ENCODE data around the gene CAMTA1.

The CAMTA1 gene

DNA sequence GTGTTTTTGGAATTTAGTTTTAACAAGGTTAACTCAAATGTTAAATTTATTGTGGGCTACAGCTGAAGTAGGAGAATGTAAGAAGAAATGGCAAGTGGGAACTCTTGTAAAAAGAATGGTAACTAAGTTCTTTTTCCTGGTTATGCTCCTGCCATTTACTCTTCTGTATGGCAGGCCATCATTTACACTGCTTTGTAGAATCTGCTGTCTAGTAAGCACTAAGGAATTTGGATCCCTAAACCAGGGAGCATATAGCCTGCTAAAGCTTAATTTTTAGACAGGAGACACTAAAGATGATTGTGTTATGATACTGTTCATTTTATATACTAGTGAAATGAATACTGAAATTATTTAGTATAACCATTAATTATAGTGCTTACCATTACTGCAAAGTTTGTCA, 85.3 kb downstream of the CAMTA1 start:
- no peaks in the 10 kb centered on the region for H3K36me3 ChIP-seq (ENCODE audit: control insufficient read depth, insufficient read depth, low read length)
- no peak overlapping the region for H3K4me3 ChIP-seq (ENCODE audit: low read depth, low read length)
- no peaks in the 10 kb centered on the region for H3K27me3 ChIP-seq (ENCODE audit: control insufficient read depth, insufficient read depth, low read length)
- H3K9me3 ChIP-seq (ENCODE audit: control insufficient read depth, insufficient read depth, low read length), result no peaks in the 10 kb centered on the region
- H3K9ac ChIP-seq (ENCODE audit: low read depth, low read length), result no peak overlapping the region
- peaks cover 29% of the 10 kb centered on the region for H3K4me1 ChIP-seq (ENCODE audit: control insufficient read depth, insufficient read depth, low read length)

DNA sequence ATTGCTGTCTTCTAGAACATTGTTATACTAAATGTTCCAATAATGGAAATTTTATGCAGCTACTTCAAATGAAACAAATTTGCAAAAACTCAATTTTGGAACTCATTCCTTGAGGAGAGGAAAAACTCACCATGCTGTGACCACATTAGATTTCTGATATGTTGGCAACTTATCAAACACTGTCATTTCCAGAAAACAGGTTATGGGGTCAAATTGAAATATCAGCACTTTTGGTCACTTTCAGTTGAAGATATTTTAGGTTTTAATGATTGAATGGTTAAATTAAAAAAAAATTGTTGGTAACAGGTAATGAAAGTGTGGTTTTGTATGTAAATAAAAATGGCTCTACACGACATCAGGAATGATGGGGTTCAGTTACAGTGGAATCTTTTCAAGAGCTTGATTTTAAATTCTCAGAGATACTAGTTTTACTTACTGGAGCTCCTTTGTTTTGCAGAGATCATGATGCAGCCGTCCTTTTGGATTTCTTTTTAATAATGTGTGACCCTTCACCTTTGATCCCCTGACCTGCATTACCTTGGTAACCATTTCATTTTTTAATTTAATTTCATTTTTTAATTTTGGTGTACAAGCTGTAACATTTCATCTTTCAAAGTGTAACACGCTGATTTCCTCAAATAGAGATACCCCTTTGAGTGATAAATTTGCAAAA, 86.2 kb downstream of the CAMTA1 start:
- H3K4me3 ChIP-seq (ENCODE audit: low read depth, low read length), result no peak overlapping the region

DNA sequence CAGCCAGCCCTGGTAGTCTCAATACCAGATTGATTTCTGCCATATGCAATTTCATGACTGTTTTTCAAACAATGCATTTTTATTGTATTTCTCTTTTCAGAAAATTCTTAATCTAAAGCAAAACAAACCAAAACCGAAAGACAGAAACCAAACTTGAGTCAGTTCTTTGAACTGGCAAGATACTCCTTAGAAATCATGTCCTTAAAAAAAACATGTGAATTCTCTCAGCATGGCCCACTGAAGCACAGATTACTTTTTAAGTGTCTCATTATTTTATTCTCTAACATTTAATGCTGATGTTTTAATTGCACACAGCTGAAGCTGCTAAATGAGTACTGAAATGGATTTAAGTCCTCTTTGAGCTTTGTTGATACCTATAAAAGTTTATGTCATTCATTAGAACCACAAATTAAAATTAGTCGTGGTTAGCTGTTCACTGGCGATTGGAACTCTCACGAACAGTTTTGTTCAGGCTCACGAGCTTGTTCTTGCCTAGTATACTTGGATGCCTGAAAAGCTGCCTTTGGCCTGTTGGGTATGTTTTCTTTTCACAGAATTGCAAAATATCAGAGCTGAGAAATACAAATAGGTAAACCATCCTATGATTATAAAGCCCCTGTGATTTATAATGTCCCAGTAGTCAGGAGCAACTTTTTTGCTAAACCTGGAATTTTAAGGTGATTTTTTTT, 87.5 kb downstream of the CAMTA1 start:
- Histone ChIP-seq H3K4me1 (ENCODE audit: control insufficient read depth, insufficient read depth, low read length) (peaks cover 11% of the 10 kb centered on the region), H3K4me3 (ENCODE audit: low read depth, low read length) (no peak overlapping the region), H3K9me3 (ENCODE audit: control insufficient read depth, insufficient read depth, low read length) (no peaks in the 10 kb centered on the region), H3K27me3 (ENCODE audit: control insufficient read depth, insufficient read depth, low read length) (no peaks in the 10 kb centered on the region), H3K36me3 (ENCODE audit: control insufficient read depth, insufficient read depth, low read length) (no peaks in the 10 kb centered on the region), H3K9ac (ENCODE audit: low read depth, low read length) (no peak overlapping the region)

More for the DNA sequence above, 86.2 kb downstream of the CAMTA1 start:
- Histone ChIP-seq H3K36me3 (ENCODE audit: control insufficient read depth, insufficient read depth, low read length) (no peaks in the 10 kb centered on the region), H3K9me3 (ENCODE audit: control insufficient read depth, insufficient read depth, low read length) (no peaks in the 10 kb centered on the region), H3K9ac (ENCODE audit: low read depth, low read length) (no peak overlapping the region), H3K27me3 (ENCODE audit: control insufficient read depth, insufficient read depth, low read length) (no peaks in the 10 kb centered on the region), H3K4me1 (ENCODE audit: control insufficient read depth, insufficient read depth, low read length) (peaks cover 23% of the 10 kb centered on the region)

DNA sequence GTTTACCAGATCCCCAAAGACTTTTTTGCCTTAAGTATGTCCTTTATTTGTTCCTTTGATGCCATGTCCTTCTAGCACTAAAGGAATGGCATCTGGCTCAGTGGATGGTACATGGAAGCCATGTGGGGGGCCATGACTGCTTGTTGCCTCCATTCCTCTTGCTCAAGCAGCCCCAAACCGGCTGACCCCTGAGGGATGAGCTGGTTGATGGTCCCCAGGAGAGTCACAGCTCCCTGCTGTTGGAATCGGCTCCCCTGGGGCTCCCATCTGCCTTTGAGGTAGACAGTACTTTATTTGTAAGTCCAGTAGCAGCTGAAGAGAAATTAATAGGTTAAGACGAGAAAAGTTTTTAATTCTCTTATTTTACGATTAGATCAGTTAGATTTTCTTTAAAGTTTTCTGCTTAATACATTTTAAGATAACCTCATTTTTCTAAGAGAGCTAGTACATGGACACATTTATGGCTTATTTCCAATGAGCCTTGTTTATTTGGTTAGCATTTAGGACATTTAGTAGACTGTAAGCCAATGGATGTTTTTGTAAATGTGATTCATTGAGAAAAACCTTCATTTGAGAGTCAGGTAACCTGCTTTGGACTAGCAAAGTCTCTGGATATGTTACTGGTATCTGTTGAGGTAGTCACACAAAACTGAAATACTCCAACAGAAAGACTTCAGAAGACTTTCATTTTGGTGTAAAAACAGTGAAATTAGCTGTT, 88.2 kb downstream of the CAMTA1 start:
- Histone ChIP-seq H3K9ac (ENCODE audit: low read depth, low read length) (no peak overlapping the region), H3K36me3 (ENCODE audit: control insufficient read depth, insufficient read depth, low read length) (no peaks in the 10 kb centered on the region), H3K27me3 (ENCODE audit: control insufficient read depth, insufficient read depth, low read length) (no peaks in the 10 kb centered on the region), H3K4me3 (ENCODE audit: low read depth, low read length) (no peak overlapping the region), H3K4me1 (ENCODE audit: control insufficient read depth, insufficient read depth, low read length) (peaks cover 5% of the 10 kb centered on the region), H3K9me3 (ENCODE audit: control insufficient read depth, insufficient read depth, low read length) (no peaks in the 10 kb centered on the region)

DNA sequence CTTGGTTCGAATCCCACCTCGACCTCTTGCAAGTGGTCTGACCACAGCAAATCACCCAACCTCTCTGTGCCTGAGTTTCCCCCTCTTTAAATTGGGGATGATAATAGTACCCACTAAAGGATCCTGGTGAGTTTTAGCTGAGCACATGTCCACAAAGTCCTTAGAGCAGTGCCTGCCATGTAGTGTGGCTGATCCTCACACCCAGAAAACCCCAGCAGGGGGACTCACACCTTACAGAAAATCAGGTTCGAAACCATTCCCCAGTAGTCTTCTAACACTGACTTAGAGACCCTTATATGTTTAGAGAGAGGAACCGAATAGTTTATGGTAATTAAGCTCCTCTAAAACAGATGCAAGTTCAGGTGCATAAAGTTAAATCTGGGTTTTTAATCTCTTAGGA, 89.0 kb downstream of the CAMTA1 start:
- no peaks in the 10 kb centered on the region for H3K36me3 ChIP-seq (ENCODE audit: control insufficient read depth, insufficient read depth, low read length)
- H3K27me3 ChIP-seq (ENCODE audit: control insufficient read depth, insufficient read depth, low read length), result no peaks in the 10 kb centered on the region
- no peak overlapping the region for H3K4me3 ChIP-seq (ENCODE audit: low read depth, low read length)
- no peak overlapping the region for H3K9ac ChIP-seq (ENCODE audit: low read depth, low read length)
- peaks cover 3% of the 10 kb centered on the region for H3K4me1 ChIP-seq (ENCODE audit: control insufficient read depth, insufficient read depth, low read length)
- no peaks in the 10 kb centered on the region for H3K9me3 ChIP-seq (ENCODE audit: control insufficient read depth, insufficient read depth, low read length)

DNA sequence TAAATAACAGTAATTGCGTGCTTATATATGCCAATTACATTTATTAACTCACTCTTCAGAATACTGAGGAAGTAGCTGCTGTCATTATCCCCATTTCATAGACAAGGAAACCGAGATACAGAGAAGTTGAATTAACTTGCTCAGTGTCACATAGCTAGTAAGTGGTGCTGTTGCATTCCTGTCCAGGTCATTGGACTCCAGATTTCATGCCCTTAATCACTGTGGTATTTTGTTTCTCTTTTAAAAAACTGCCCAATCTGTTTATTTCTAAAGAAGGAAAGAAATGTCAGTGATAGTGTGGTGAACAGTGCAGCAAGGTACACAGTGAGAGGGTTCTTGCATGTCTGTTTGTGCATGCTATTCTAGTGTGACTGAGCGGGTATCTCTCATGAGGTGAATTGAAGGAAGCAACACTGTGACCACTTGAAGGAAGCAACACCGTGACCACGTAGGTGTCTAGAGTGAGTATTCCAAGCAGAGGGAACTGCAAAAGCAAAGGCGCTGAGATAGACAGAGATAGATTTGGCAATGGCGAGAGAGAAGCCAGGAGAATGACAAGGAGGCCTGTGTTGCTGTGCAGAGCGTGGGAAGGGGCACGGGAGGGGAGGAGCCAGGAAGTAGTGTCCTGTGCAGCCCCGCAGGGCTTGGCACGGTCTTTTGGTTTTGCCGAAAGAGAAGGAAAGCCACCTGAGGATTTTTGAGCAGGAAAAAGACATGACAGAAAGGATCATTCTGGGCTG, 95.9 kb downstream of the CAMTA1 start:
- no peaks in the 10 kb centered on the region for H3K36me3 ChIP-seq (ENCODE audit: control insufficient read depth, insufficient read depth, low read length)
- no peak overlapping the region for H3K4me3 ChIP-seq (ENCODE audit: low read depth, low read length)

DNA sequence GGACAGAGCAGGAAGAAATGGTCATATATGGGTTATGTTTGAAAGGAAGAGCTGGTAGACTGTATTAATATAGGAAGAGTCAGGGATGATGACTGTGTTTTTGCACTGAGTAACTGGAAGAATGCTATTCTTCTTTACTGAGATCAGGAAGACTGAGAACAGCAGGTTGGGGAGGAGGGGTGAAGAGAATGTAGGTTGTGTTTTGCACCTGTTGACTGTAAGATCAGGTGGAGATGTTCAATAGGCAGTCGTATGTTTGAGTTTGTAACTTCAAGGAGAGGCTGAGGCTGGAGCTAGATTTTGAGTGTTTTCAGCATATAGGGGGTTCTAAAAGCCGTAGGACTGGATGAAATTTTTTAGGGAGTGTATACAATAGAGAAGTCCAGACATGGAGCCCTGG, 97.2 kb downstream of the CAMTA1 start:
- H3K36me3 ChIP-seq (ENCODE audit: control insufficient read depth, insufficient read depth, low read length), result peaks cover under 1% of the 10 kb centered on the region
- no peaks in the 10 kb centered on the region for H3K27me3 ChIP-seq (ENCODE audit: control insufficient read depth, insufficient read depth, low read length)
- no peak overlapping the region for H3K4me3 ChIP-seq (ENCODE audit: low read depth, low read length)
- no peak overlapping the region for H3K9ac ChIP-seq (ENCODE audit: low read depth, low read length)
- no peaks in the 10 kb centered on the region for H3K4me1 ChIP-seq (ENCODE audit: control insufficient read depth, insufficient read depth, low read length)
- H3K9me3 ChIP-seq (ENCODE audit: control insufficient read depth, insufficient read depth, low read length), result no peaks in the 10 kb centered on the region

More for the DNA sequence above, 95.9 kb downstream of the CAMTA1 start:
- Histone ChIP-seq H3K9ac (ENCODE audit: low read depth, low read length) (no peak overlapping the region), H3K4me1 (ENCODE audit: control insufficient read depth, insufficient read depth, low read length) (no peaks in the 10 kb centered on the region), H3K9me3 (ENCODE audit: control insufficient read depth, insufficient read depth, low read length) (no peaks in the 10 kb centered on the region), H3K27me3 (ENCODE audit: control insufficient read depth, insufficient read depth, low read length) (no peaks in the 10 kb centered on the region)

DNA sequence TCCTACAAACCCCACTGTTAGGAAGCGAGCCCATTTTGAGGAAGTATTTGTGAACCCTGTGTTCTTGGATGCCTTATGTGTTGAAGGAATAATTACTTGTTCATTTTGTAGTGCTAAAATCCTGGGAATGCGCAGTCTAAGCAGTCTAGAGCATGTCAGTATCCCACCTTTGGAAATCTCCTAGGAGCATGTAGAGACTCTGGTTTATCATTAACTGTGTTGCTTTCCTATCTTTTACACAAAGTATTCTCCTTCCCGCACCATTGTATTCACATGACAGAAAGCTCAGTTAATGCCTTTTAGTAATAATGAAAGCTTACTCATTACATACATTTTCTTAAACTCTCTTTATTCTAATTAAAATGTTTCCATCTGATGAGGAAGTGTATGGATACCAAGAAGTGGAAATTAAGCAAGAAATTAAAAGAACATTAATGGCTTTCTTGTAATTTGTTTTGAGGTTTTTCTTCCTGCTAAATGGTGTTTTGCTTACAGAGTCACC, 99.4 kb downstream of the CAMTA1 start:
- Histone ChIP-seq H3K36me3 (ENCODE audit: control insufficient read depth, insufficient read depth, low read length) (peaks cover 3% of the 10 kb centered on the region), H3K4me3 (ENCODE audit: low read depth, low read length) (no peak overlapping the region), H3K9me3 (ENCODE audit: control insufficient read depth, insufficient read depth, low read length) (no peaks in the 10 kb centered on the region), H3K9ac (ENCODE audit: low read depth, low read length) (no peak overlapping the region), H3K4me1 (ENCODE audit: control insufficient read depth, insufficient read depth, low read length) (no peaks in the 10 kb centered on the region), H3K27me3 (ENCODE audit: control insufficient read depth, insufficient read depth, low read length) (no peaks in the 10 kb centered on the region)

DNA sequence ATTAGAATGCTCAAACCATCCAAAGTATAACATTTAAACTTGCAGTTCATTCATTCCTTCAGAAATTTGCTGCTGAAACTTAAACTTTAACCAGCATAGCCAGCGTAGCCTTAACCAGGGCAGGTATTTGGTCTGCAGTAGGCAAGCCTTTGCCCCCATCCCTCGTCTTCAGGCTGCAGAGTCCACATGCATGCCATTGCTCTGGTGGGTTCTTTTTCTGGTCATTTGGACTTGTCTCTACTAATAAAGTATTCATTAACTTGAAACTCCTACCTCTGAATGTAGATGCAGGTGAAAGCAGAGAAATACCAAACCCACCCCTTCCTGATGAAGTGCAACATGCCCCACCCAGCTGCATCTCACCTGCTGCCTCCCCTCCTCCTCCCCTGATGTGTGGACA, 100.2 kb downstream of the CAMTA1 start:
- peaks cover 3% of the 10 kb centered on the region for H3K36me3 ChIP-seq (ENCODE audit: control insufficient read depth, insufficient read depth, low read length)
- H3K4me3 ChIP-seq (ENCODE audit: low read depth, low read length), result no peak overlapping the region
- H3K9me3 ChIP-seq (ENCODE audit: control insufficient read depth, insufficient read depth, low read length), result no peaks in the 10 kb centered on the region
- no peak overlapping the region for H3K9ac ChIP-seq (ENCODE audit: low read depth, low read length)
- no peaks in the 10 kb centered on the region for H3K4me1 ChIP-seq (ENCODE audit: control insufficient read depth, insufficient read depth, low read length)
- no peaks in the 10 kb centered on the region for H3K27me3 ChIP-seq (ENCODE audit: control insufficient read depth, insufficient read depth, low read length)

DNA sequence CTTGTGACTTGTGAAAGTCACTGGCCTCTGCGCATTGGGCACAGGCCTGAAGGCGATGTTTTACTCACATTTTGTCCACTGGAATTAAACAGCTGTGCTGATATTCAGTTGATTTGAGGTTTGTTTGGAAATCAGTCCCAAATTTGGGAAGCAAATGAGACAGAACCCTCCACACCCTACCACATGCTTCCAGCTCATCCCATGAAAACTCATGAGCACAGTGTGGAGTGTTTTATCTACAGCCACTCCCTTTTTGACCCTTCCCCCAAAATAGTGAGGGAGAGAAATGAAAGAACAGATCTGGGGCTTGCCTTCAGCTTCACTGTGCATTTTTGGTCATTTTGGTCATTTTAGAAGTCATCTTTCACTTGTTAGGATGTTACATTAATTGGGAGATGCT, 101.3 kb downstream of the CAMTA1 start:
- H3K36me3 ChIP-seq (ENCODE audit: control insufficient read depth, insufficient read depth, low read length), result peaks cover 3% of the 10 kb centered on the region
- H3K9me3 ChIP-seq (ENCODE audit: control insufficient read depth, insufficient read depth, low read length), result no peaks in the 10 kb centered on the region
- H3K27me3 ChIP-seq (ENCODE audit: control insufficient read depth, insufficient read depth, low read length), result no peaks in the 10 kb centered on the region
- no peaks in the 10 kb centered on the region for H3K4me1 ChIP-seq (ENCODE audit: control insufficient read depth, insufficient read depth, low read length)
- no peak overlapping the region for H3K4me3 ChIP-seq (ENCODE audit: low read depth, low read length)
- H3K9ac ChIP-seq (ENCODE audit: low read depth, low read length), result no peak overlapping the region

DNA sequence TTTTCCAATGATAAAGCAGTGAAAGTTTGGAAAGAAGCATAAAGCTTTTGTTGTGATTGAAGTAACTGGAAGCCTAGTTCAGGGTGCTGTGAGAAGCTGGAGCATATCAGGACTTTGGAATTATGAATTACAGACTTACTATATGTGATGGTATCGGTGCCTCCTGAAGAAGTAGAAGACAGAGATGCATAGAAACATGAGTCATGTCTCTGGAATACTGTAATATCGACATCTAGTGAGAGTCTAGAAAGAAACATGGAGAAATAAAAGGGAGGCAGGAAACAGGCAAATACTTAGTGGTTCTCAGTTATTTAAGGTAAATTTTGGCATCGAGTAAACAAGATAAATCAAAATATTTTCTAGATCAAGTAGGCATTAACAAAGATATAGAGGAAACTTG, 103.0 kb downstream of the CAMTA1 start:
- Histone ChIP-seq H3K9me3 (ENCODE audit: control insufficient read depth, insufficient read depth, low read length) (no peaks in the 10 kb centered on the region), H3K36me3 (ENCODE audit: control insufficient read depth, insufficient read depth, low read length) (peaks cover 3% of the 10 kb centered on the region), H3K27me3 (ENCODE audit: control insufficient read depth, insufficient read depth, low read length) (no peaks in the 10 kb centered on the region), H3K4me1 (ENCODE audit: control insufficient read depth, insufficient read depth, low read length) (no peaks in the 10 kb centered on the region), H3K9ac (ENCODE audit: low read depth, low read length) (no peak overlapping the region), H3K4me3 (ENCODE audit: low read depth, low read length) (no peak overlapping the region)

All from iPS-15b (cell line).